NB4 (cell line): ENCODE data around the gene CYTH3.
A peak's percentile ranks its signal among the peaks of the same experiment; 100 is the strongest.

Source experiments
- POLR2A ChIP-seq: IDR thresholded peaks from 2 replicates; pipeline ENCODE4 v1.6.1; 2011; ENCODE audit warnings: mild to moderate bottlenecking; ENCODE audit not compliant: insufficient read length; ENCODE audit errors: extremely low read depth
- TF ChIP-seq, protein P1 (sequence below): IDR thresholded peaks from one replicate; pipeline ENCODE4 v1.5.1; 2012; ENCODE audit warnings: low read depth, low read length
- TF ChIP-seq, protein P2 (sequence below): IDR thresholded peaks from 2 replicates; pipeline ENCODE4 v1.6.1; 2011; ENCODE audit warnings: low read depth, low read length

DNA sequence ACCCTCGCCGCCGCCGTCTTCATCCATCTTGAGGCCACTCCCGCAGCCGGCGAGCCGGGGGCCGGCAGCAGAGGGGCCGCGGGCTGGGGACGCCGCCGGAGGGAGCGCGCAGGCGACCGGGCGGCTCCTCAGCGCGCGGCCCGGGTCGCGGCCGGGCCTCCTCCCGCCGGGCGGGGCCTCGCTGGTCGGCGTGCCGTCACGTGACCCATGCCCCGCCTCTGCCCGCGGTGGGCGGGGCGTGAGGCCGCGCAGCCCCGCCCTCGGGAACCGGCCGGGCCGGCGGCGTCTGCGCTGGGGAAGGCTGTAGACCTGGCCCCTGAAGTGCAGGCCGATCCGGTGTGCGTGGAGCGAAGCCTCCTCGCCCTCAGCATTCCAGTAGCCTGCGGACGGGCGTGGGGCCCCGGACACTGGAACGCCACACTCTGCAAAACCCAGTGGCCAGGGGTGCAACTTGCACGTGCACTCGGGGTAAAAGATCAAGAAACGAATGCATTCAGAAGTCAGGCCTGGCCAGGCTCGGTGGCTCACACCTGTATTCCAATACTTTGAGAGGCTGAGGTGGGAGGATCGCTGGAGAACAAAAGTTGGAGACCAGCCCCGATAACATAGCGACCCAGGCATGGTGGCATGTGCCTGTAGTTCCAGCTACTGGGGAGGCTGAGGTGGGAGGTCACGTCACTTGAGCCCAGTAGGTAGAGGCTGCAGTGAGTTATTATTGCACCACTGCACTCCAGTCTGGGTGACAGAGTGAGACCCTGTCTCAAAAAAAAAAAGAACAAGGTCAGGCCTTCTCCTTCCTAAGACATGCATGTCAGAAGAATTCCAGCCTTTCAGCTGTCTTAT, at the start of gene CYTH3:
- peak; percentile 90 for TF ChIP-seq POLR2A
- TF ChIP-seq, protein P1, sequence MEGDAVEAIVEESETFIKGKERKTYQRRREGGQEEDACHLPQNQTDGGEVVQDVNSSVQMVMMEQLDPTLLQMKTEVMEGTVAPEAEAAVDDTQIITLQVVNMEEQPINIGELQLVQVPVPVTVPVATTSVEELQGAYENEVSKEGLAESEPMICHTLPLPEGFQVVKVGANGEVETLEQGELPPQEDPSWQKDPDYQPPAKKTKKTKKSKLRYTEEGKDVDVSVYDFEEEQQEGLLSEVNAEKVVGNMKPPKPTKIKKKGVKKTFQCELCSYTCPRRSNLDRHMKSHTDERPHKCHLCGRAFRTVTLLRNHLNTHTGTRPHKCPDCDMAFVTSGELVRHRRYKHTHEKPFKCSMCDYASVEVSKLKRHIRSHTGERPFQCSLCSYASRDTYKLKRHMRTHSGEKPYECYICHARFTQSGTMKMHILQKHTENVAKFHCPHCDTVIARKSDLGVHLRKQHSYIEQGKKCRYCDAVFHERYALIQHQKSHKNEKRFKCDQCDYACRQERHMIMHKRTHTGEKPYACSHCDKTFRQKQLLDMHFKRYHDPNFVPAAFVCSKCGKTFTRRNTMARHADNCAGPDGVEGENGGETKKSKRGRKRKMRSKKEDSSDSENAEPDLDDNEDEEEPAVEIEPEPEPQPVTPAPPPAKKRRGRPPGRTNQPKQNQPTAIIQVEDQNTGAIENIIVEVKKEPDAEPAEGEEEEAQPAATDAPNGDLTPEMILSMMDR, result no peak
- TF ChIP-seq, protein P2, sequence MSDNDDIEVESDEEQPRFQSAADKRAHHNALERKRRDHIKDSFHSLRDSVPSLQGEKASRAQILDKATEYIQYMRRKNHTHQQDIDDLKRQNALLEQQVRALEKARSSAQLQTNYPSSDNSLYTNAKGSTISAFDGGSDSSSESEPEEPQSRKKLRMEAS, result peak; percentile 82
